Thoracic aorta endothelial cell (primary cell): ENCODE data around the gene HOXA6. TPM values are rescaled to one million over a fixed set of nuclear protein-coding genes. Genes with fewer than 3 reads are reported as not detected.

Experiments used
- small RNA-seq: library from RNA; depleted of rRNA; stranded (forward); fragments of <200 nt; gene quantifications from one replicate; pipeline ENCODE3, GENCODE V24; 2012
- total RNA-seq: library from RNA; depleted of rRNA; stranded (reverse); fragments of >200 nt; gene quantifications from 2 replicates; pipeline ENCODE4 v1.2.3, GENCODE V29; 2012

Gene HOXA6
- total RNA-seq, 1 donor: 5.4 TPM

Small RNA genes lying within 50 kb of the gene (small RNA-seq; reads per million reads assigned to genes)
- not detected for gene AC004080.5
- not detected for gene RF01977
- gene RF02140: not detected
- not detected for gene RF02141

Other genes with a start within 250 kb of the HOXA6 start
- 0.65 and 0.93 TPM in 2 replicates for gene HOXA1, start 51.8 kb downstream of the HOXA6 start, total RNA-seq
- gene HOXA2, start 45.1 kb downstream of the HOXA6 start, total RNA-seq: 1.6 and 2.2 TPM in 2 replicates
- gene HOXA4, start 17.0 kb downstream of the HOXA6 start, total RNA-seq: 0.80 and 1.9 TPM in 2 replicates
- 1.3 and 12.7 TPM in 2 replicates for gene HOXA5, start 4.1 kb downstream of the HOXA6 start, total RNA-seq
- 1.1 and 1.9 TPM in 2 replicates for gene HOXA3, start 4.8 kb upstream of the HOXA6 start, total RNA-seq
- 0.27 and 3.1 TPM in 2 replicates for gene HOXA7, start 8.9 kb upstream of the HOXA6 start, total RNA-seq
- gene HOXA9, start 17.8 kb upstream of the HOXA6 start, total RNA-seq: 0.40 and 27.9 TPM in 2 replicates
- gene HOXA10, start 26.5 kb upstream of the HOXA6 start, total RNA-seq: 0.27 and 5.8 TPM in 2 replicates
- 0.93 TPM in 1 of 2 replicates, not detected in the other for gene HOXA11, start 37.5 kb upstream of the HOXA6 start, total RNA-seq
- gene HOXA13, start 52.3 kb upstream of the HOXA6 start, total RNA-seq: not detected in 2 replicates
- gene EVX1, start 95.0 kb upstream of the HOXA6 start, total RNA-seq: not detected in 2 replicates